ENCODE measurements around the gene SGK1. TPM values are rescaled to one million over a fixed set of nuclear protein-coding genes. Genes with fewer than 3 reads are reported as not detected.

Gene SGK1
- total and polyA plus RNA-seq, 2 donors (not counting 1 experiment from before 2014, with no cell fraction given): 37.3 to 57.8 TPM

GRCh38 chr6:134347885-134348805 is 30.2 kb upstream of the SGK1 start:
- TF ChIP-seq CTCF (IDR thresholded peaks at IDR 0.05): no peak
- TF ChIP-seq EZH2 (IDR thresholded peaks at IDR 0.05; ENCODE audit: borderline replicate concordance, insufficient read depth, low read depth, low read length, poor library complexity, severe bottlenecking): no peak
- Histone ChIP-seq H3K9ac (ENCODE audit: low read length) (no peak overlapping the region), H3K36me3 (replicated peaks in 1 of 2; ENCODE audit: control extremely low read depth in 1 of 2, control insufficient read depth in 1 of 2, extremely low read depth in 1 of 2, insufficient read depth in 2 of 2, low read length in 1 of 2) (no peaks in the 10 kb centered on the region), H4K20me1 (ENCODE audit: control insufficient read depth, insufficient read depth, low read length, poor library complexity, severe bottlenecking) (no peaks in the 10 kb centered on the region), H3K4me1 (ENCODE audit: control insufficient read depth in 2 of 2, insufficient read depth in 2 of 2, low read length in 2 of 2) (no peaks in the 10 kb centered on the region), H3K4me2 (replicated peaks; ENCODE audit: low read depth, low read length, poor library complexity, severe bottlenecking) (no peak overlapping the region), H3K79me2 (ENCODE audit: control insufficient read depth, insufficient read depth, low read length) (no peaks in the 10 kb centered on the region), H2AFZ (ENCODE audit: insufficient read depth, low read depth, low read length, poor library complexity, severe bottlenecking) (no peak overlapping the region), H3K9me3 (ENCODE audit: control extremely low read depth in 1 of 3, control insufficient read depth in 2 of 3, insufficient read depth in 1 of 3, low read length in 2 of 3) (no peaks in the 10 kb centered on the region), H3K4me3 (ENCODE audit: control extremely low read depth in 1 of 5, extremely low read depth in 1 of 5, insufficient read depth in 1 of 5, low read depth in 2 of 5, low read length in 4 of 5) (no peak overlapping the region), H3K27me3 (replicated peaks in 1 of 4; ENCODE audit: control extremely low read depth in 1 of 4, control insufficient read depth in 3 of 4, insufficient read depth in 4 of 4, low read length in 3 of 4) (no peaks in the 10 kb centered on the region), H3K27ac (ENCODE audit: low read length in 2 of 2) (no peak overlapping the region)
- ChIA-PET CTCF (interaction anchor here (1.2 kb wide), 1 partner anchor 293 kb away, joined by 3 read pairs; no protein-coding TSS in a partner anchor), POLR2A (interaction anchor here (0.6 kb wide), 1 partner anchor 169 kb away, joined by 8 read pairs; no protein-coding TSS in a partner anchor)
- Mint-ChIP-seq H3K27ac (no peak overlapping the region), H3K27me3 (no peaks in the 10 kb centered on the region), H3K4me3 (no peak overlapping the region), H3K4me1 (peaks cover 6% of the 10 kb centered on the region), H3K9me3 (ENCODE audit: insufficient read depth) (no peaks in the 10 kb centered on the region)
- intact Hi-C loops (cut with micrococcal nuclease): no loop called here
- ATAC-seq (ENCODE audit: low read depth) (no peak), DNase-seq (no peak)
- WGBS (ENCODE audit: insufficient coverage): 99% methylated on average over 17 of the region's 22 CpGs
